Activated CD4-positive, CD25-positive, alpha-beta regulatory T cell (primary cell): Measurements from ENCODE around the gene VPS52.
A peak's percentile ranks its signal among the peaks of the same experiment; 100 is the strongest.
"Not testable (repeated sequence)": the region's sequence is repeated elsewhere in the genome, so short reads cannot be mapped to it uniquely, and the experiment has no call there.

Experiments
- DNase-seq, 4 experiments: peaks; one replicate each; lab custom pipeline; 2025; lab: John Stamatoyannopoulos, UW

VPS52 gene

GRCh38 chr6:33250731-33251130 lies 20.9 kb downstream of the VPS52 start:
- no peak for DNase-seq

- no peak for DNase-seq
These were observed 21.7 kb downstream of the VPS52 start for GRCh38 chr6:33249732-33250630.

- DNase-seq, result peak; percentile 86 to 98 (median 88)
These were observed 22.5 kb downstream of the VPS52 start for GRCh38 chr6:33248932-33249731.

- peak in 2 of 4 experiments; percentile 40 to 45 for DNase-seq
These were observed 23.1 kb downstream of the VPS52 start for GRCh38 chr6:33248643-33248931.

GRCh38 chr6:33247977-33248642 lies 23.6 kb downstream of the VPS52 start:
- peak; percentile 76 to 93 (median 78) for DNase-seq

GRCh38 chr6:33243476-33243875 lies 28.2 kb downstream of the VPS52 start:
- no peak for DNase-seq

GRCh38 chr6:33241968-33242367 lies 29.7 kb downstream of the VPS52 start:
- DNase-seq, result no peak

GRCh38 chr6:33237741-33238140 lies 33.9 kb downstream of the VPS52 start:
- no peak for DNase-seq

- no peak for DNase-seq
These were observed 34.8 kb downstream of the VPS52 start for GRCh38 chr6:33236852-33237251.

GRCh38 chr6:33236328-33236727 lies 35.3 kb downstream of the VPS52 start:
- DNase-seq, result no peak

- DNase-seq, result no peak
These were observed 36.4 kb downstream of the VPS52 start for GRCh38 chr6:33235221-33235634.

GRCh38 chr6:33226503-33227120 lies 45.1 kb downstream of the VPS52 start:
- not testable (repeated sequence) for DNase-seq

GRCh38 chr6:33217681-33218080 lies 54.0 kb downstream of the VPS52 start:
- DNase-seq, result no peak

GRCh38 chr6:33217246-33217645 lies 54.4 kb downstream of the VPS52 start:
- no peak for DNase-seq

GRCh38 chr6:33216117-33216649 lies 55.5 kb downstream of the VPS52 start:
- no peak for DNase-seq

GRCh38 chr6:33215271-33216116 lies 56.2 kb downstream of the VPS52 start:
- no peak for DNase-seq

GRCh38 chr6:33213989-33214335 lies 57.7 kb downstream of the VPS52 start:
- DNase-seq, result no peak

- no peak for DNase-seq
These were observed 58.3 kb downstream of the VPS52 start for GRCh38 chr6:33213166-33213988.

GRCh38 chr6:33212857-33213165 lies 58.9 kb downstream of the VPS52 start:
- DNase-seq, result no peak

GRCh38 chr6:33211666-33212422 lies 59.8 kb downstream of the VPS52 start:
- no peak for DNase-seq
